SIG-M5 (cell line): ENCODE results near the gene CHN2.
"Not testable (repeated sequence)": the region's sequence is repeated elsewhere in the genome, so short reads cannot be mapped to it uniquely, and the experiment has no call there.

Source experiments
- DNase-seq: peaks from one replicate; lab custom pipeline; 2025; lab: John Stamatoyannopoulos, UW

The CHN2 gene

DNA sequence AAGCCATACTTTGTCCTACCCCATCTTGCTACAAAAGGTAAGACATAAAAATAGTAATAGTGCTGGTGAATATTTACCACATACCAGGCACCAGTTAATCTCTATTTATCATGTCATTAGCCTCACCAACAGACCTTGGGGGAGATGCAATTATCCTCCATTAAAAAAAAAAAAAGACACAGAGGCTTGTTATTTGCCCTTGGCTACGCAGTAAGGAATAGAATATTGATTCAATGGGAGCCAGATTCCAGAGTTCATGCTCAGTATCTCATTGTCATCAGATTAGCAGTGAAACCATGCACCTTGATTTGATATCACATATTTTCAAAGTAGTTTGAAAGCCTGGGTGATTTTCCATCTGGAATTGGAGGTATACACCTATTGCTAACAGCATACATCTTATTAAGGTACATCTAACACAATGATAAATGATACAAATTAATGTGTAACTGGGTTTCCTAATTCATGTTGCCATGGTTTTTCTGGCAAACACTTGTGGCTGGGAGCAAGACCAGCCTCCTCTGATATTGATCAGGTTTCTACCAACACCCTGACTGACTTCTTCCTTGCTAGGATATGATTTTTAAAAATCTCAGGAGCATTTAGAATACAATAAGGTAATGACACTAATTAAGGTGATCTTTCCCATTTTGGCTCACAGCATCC is 301.9 kb downstream of the CHN2 start:
- no peak for DNase-seq

DNA sequence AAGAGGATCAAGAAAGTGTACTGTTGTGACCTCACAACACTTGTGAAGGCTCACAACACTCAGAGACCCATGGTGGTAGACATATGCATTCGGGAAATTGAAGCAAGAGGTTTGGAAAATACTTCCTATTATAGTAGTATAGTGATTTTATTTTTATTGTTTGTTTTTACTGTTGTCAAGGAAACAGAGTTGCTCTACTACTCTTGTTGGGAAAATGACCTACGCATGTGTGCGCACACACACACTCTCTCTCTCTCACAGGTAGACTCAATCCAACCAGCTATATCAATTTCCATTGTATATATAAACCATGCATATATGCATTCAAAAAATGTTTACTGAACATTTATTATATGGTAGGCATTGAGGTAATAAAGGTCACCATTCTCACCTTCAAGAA is 305.4 kb downstream of the CHN2 start:
- no peak for DNase-seq

DNA sequence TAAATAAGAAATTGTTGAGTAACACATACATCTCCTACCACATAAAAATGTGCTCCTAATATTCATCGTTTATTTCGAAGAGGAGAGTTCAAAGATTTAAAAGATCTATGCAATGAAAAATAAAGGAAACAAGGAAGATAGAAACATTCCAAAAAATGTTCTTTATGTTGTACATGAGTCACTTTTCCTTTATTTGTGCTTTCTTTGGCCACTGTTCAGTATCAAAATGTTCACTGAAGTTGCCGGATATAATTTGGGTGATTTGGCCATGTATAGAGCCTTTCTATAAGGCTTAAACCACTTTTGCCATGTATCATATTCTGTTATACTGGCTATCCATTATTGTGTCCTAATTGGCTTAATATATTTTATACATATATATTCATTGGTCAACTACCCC is 306.1 kb downstream of the CHN2 start:
- DNase-seq = no peak

DNA sequence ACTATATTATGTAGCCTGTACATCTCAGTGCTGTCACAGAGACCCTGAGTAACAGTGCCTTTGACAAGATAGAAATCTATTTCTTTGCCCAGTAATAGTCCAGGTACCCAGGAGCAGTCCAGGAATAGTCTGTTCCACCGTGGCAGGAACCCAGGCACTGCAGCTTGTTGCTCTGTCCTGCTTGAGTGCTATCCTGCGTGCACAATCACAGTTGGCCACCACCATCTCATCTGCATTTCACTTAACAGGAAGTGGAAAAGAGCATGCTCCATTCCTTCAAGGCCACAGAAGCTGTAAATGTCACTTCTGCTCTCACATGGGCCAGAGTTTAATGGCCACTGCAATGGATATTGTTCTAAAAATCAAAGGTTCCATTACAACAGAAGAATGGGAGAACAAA is 307.6 kb downstream of the CHN2 start:
- no peak for DNase-seq

DNA sequence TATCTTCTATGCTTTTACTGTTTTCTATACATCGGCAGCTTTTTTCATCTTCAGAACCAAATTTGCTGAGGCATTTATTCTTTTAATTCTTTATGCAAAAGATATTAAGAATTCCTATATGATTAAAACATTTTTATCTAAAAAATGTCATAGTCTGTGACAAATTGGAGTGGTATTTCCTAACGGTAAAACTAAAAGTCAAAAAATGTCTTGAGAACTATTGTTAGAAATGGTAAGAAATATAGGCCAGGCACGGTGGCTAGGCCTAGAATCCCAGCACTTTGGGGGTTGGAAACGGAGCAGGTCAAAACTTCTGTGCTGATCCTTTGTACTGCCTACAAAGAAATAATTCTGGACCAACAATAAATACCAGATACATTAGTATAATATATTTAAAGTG is 311.4 kb downstream of the CHN2 start:
- DNase-seq = no peak

DNA sequence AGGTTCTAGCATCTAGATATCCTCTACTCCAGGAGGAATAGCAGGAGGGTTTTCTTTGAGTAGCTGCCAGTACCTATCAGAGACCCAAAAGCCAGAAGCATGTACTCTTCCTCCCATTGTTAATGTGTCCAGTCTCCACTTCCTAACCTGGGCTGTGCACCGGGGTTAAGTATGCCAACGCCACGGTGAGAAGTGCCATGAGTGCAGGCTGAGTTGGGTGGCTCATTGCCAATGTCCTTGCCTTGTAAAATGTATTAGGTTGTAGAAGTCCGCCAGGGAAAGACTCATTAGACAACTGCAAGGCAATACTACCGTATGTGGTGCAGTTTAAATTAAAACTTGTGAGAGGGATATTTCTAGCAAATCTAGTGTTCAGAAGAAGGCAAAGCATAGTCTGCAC is 314.0 kb downstream of the CHN2 start:
- no peak for DNase-seq

DNA sequence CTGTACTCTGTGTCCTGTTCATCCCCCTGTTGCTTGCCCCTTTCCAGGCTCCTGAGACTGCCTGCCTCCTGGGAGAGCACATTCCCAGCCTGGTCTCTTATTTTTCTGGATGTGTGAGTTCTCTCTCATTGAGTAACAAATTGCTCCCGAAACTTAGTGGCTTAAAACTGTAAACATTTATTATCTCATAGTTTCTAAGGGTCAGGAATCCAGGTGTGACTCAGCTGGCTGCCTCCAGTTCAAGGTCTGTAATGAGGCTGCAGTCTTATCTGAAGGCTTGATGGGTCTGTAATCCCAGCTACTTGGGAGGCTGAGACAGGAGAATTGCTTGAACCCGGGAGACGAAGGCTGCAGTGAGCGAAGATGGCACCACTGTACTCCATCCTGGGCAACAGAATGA is 315.5 kb downstream of the CHN2 start:
- DNase-seq = no peak

DNA sequence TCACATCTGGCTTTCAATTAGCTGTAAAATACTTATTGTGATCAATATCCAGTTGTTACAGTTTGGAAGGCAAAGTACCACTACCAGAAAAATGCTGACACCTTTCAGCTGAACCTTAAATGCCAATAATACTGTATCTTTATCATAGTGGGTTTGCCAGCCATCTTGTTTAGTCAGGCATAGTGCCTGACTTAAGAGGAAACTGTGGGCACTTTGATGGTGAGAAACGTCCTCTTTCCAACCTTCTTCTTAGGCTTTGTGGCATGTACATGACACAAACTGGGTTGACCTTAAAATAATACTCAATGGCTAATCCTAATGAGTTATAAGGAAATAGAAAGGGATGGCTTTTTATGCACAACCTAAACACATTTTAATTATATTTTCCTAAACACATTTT is 316.8 kb downstream of the CHN2 start:
- DNase-seq = no peak

DNA sequence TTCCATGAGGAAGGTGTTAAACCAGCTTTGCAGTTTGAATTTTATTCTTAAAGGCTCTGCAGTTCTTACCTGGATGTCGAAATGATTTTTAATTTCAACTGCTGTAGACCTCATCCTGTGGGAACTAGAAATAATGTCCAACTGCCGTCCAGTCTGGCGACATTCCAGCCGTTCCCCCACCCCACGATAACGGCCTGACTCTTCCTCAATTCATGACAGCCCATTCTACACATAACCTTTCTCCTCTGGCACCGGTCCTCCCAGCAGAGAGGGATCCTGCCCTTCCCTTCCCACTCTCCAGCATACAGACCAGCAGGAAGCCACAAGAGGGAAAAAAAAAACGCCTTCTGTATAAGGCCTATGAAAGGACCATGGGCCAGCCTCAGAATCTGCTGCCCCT is 317.3 kb downstream of the CHN2 start:
- DNase-seq = no peak

DNA sequence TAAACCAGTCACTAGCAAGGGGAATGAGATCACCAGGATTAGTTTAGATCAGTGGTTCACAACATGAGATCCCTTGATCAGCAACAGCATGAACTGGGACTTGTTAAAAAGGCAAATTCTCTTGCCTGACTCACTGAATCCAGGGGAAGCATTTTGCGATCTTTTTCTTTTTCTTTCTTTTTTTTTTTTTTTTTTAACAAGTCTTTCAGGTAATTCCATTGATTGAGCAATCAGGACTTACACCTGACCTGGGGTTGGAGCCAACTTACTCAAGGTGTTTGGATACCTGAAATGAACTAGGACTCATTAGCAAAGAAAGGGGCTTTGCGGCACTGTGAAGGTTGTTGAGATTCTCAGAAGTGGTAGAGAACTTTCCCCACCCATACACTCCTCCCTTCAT is 321.9 kb downstream of the CHN2 start:
- DNase-seq = no peak

DNA sequence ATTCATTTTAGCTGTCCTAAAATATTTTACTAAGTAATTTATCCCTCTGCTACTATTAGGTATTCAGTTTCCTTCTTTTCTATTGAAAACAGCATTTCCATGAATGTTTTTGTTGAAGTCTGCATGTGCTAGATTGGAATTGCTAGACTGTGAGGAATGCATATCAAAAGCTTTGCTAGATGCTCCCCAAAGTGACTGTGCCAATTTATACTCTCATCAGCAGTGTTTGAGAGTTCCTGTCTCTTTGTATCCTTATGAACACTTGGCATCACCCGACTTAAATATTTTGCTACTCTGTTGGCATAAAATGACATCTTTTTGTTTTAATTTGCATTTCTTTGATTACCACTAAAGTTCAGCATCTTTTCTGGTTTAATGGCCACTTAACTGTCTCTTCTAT is 324.0 kb downstream of the CHN2 start:
- DNase-seq = no peak

DNA sequence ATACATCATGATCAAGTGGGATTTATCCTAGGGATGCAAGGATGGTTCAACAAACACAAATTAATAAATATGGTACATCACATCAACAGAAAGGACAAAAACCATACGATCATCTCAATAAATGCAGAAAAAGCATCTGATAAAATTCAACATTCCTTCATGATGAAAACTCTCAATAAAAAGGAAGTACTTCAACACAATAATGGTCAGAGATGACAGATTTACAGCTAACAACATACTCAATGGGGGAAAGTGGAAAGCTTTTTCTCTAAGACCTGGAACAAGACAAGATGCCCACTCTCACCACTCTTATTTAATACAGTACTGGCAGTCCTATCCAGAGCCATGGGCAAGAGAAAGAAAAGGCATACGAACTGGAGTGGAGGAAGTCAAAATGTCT is 329.2 kb downstream of the CHN2 start:
- no peak for DNase-seq

DNA sequence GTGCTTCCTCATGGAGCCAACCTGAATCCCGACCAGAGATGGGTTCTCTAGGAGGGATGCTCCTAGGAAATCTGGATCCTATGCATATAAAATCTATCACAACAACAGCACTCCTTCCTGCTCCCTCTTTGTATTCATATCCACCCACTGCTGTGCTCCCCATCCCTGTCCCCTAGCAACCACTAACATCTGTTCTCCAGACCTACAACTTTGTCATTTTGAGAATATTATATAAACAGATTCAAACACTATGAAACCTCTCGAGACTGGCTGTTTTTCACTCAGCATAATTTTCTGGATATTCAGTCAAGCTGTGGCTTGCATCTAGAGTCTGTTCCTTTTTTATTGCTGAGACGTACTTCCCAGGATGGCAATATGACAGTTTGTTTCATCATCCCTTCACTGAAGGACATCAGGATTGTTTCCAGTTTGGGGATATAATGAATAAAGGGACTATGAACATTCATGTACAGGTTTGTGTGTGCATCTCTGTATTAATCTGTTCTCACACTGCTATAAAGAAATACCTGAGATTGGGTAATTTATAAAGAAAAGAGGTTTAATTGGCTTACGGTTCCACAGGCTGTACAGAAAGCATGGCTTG is 333.0 kb downstream of the CHN2 start:
- no peak for DNase-seq

DNA sequence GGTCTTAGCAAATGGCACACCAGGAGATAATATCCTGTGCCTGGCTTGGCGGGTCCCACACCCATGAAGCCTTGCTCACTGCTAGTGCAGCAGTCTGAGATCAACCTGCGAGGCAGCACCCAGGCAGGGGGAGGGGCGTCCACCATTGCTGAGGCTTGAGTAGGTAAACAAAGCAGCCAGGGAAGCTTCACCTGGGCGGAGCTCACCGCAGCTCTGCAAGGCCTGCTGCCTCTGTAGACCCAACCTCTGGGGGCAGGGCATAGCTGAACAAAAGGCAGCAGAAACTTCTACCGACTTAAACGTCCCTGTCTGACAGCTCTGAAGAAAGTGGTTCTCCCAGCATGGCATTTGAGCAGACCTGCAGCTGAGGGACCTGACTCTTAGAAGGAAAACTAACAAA is 334.0 kb downstream of the CHN2 start:
- DNase-seq = not testable (repeated sequence)
